Measurements from ENCODE around the gene INSM1.

DNA sequence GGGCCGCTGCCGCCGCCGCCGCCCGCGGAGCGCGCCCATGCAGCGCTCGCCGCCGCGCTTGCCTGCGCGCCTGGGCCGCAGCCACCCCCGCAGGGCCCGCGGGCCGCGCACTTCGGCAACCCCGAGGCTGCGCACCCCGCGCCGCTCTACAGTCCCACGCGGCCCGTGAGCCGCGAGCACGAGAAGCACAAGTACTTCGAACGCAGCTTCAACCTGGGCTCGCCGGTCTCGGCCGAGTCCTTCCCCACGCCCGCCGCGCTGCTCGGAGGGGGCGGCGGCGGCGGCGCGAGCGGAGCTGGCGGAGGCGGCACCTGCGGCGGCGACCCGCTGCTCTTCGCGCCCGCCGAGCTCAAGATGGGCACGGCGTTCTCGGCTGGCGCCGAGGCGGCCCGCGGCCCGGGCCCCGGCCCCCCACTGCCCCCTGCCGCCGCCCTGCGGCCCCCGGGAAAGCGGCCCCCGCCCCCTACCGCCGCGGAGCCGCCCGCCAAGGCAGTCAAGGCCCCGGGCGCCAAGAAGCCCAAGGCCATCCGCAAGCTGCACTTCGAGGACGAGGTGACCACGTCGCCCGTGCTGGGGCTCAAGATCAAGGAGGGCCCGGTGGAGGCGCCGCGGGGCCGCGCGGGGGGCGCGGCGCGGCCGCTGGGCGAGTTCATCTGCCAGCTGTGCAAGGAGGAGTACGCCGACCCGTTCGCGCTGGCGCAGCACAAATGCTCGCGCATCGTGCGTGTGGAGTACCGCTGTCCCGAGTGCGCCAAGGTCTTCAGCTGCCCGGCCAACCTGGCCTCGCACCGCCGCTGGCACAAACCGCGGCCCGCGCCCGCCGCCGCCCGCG is 730 bp downstream of the INSM1 start:
- TF ChIP-seq, protein P1, sequence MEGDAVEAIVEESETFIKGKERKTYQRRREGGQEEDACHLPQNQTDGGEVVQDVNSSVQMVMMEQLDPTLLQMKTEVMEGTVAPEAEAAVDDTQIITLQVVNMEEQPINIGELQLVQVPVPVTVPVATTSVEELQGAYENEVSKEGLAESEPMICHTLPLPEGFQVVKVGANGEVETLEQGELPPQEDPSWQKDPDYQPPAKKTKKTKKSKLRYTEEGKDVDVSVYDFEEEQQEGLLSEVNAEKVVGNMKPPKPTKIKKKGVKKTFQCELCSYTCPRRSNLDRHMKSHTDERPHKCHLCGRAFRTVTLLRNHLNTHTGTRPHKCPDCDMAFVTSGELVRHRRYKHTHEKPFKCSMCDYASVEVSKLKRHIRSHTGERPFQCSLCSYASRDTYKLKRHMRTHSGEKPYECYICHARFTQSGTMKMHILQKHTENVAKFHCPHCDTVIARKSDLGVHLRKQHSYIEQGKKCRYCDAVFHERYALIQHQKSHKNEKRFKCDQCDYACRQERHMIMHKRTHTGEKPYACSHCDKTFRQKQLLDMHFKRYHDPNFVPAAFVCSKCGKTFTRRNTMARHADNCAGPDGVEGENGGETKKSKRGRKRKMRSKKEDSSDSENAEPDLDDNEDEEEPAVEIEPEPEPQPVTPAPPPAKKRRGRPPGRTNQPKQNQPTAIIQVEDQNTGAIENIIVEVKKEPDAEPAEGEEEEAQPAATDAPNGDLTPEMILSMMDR (IDR thresholded peaks at IDR 0.05; ENCODE audit: low read depth, low read length): no peak
- no peak for TF ChIP-seq EZH2phosphoT487 (IDR thresholded peaks at IDR 0.05; ENCODE audit: low read depth)
